Trophoblast cell (in vitro differentiated cells and primary cell): ENCODE data around the gene NFS1.

ENCODE experiments used
- DNase-seq, 2 donors: peaks; one replicate each; pipeline ENCODE4 v3.0.0-alpha.2; 2016
- H2AFZ ChIP-seq: 2 replicates; pipeline ENCODE4 v1.6.1; 2013; ENCODE audit warnings: low read length, moderate library complexity, mild to moderate bottlenecking; ENCODE audit not compliant: insufficient read depth, poor library complexity
- H2AK5ac ChIP-seq: 2 replicates; pipeline ENCODE4 v1.6.1; 2013; ENCODE audit warnings: mild to moderate bottlenecking, low read length
- H2BK120ac ChIP-seq: 2 replicates; pipeline ENCODE4 v1.6.1; 2013; ENCODE audit warnings: low read length, mild to moderate bottlenecking, moderate library complexity; ENCODE audit not compliant: insufficient read depth, poor library complexity
- H2BK12ac ChIP-seq: 2 replicates; pipeline ENCODE4 v1.6.1; 2013; ENCODE audit warnings: mild to moderate bottlenecking, low read length, moderate library complexity
- H2BK5ac ChIP-seq: 2 replicates; pipeline ENCODE4 v1.6.1; 2013; ENCODE audit warnings: low read length, low read depth, moderate library complexity, mild to moderate bottlenecking; ENCODE audit not compliant: poor library complexity
- H3K14ac ChIP-seq: 2 replicates; pipeline ENCODE4 v1.6.1; 2013; ENCODE audit warnings: mild to moderate bottlenecking, low read length
- H3K18ac ChIP-seq: 2 replicates; pipeline ENCODE4 v1.6.1; 2013; ENCODE audit warnings: mild to moderate bottlenecking, low read length
- H3K23ac ChIP-seq: 2 replicates; pipeline ENCODE4 v1.6.1; 2013; ENCODE audit warnings: low read length
- H3K27ac ChIP-seq: 2 replicates; pipeline ENCODE4 v1.5.1; 2013; ENCODE audit warnings: low read depth, mild to moderate bottlenecking, inconsistent platforms, low read length, moderate library complexity
- H3K27me3 ChIP-seq: 2 replicates; pipeline ENCODE4 v1.6.1; 2013; ENCODE audit warnings: inconsistent platforms, mild to moderate bottlenecking, low read length, moderate library complexity; ENCODE audit not compliant: insufficient read depth
- H3K36me3 ChIP-seq, 2 experiments: 1 replicate in 1 of 2; 2 replicates in 1 of 2; pipeline ENCODE4 v1.6.1; 2013; ENCODE audit warnings: low read length in 2 of 2, mild to moderate bottlenecking in 2 of 2, moderate library complexity in 1 of 2; ENCODE audit not compliant: insufficient read depth in 2 of 2, control insufficient read depth in 1 of 2
- H3K4ac ChIP-seq: 2 replicates; pipeline ENCODE4 v1.6.1; 2013; ENCODE audit warnings: low read depth, mild to moderate bottlenecking, low read length, moderate library complexity
- H3K4me1 ChIP-seq, 2 experiments: 1 replicate in 1 of 2; 2 replicates in 1 of 2; pipeline ENCODE4 v1.6.1; 2013; ENCODE audit warnings: low read length in 2 of 2, mild to moderate bottlenecking in 2 of 2, moderate library complexity in 1 of 2; ENCODE audit not compliant: insufficient read depth in 2 of 2, control insufficient read depth in 1 of 2
- H3K4me2 ChIP-seq: 2 replicates; pipeline ENCODE4 v1.6.1; 2013; ENCODE audit warnings: inconsistent platforms, mild to moderate bottlenecking, low read length, moderate library complexity
- H3K4me3 ChIP-seq: 2 replicates; pipeline ENCODE4 v1.5.1; 2013; ENCODE audit warnings: mild to moderate bottlenecking, low read depth, low read length, inconsistent platforms
- H3K79me1 ChIP-seq: one replicate; pipeline ENCODE4 v1.6.1; 2013; ENCODE audit warnings: low read length
- H3K79me2 ChIP-seq: 2 replicates; pipeline ENCODE4 v1.6.1; 2013; ENCODE audit warnings: low read length, mild to moderate bottlenecking; ENCODE audit not compliant: control insufficient read depth, insufficient read depth, poor library complexity
- H3K9ac ChIP-seq: 2 replicates; pipeline ENCODE4 v1.6.1; 2013; ENCODE audit warnings: mild to moderate bottlenecking, low read length
- H3K9me3 ChIP-seq: 2 replicates; pipeline ENCODE4 v1.6.1; 2013; ENCODE audit warnings: low read depth, mild to moderate bottlenecking, control low read depth, inconsistent platforms, low read length; ENCODE audit not compliant: insufficient read depth
- H4K12ac ChIP-seq: 2 replicates; pipeline ENCODE4 v1.6.1; 2013; ENCODE audit warnings: low read depth, mild to moderate bottlenecking, low read length, moderate library complexity
- H4K8ac ChIP-seq: 2 replicates; pipeline ENCODE4 v1.6.1; 2013; ENCODE audit warnings: low read depth, mild to moderate bottlenecking, low read length, moderate library complexity
- H4K91ac ChIP-seq: one replicate; pipeline ENCODE4 v1.6.1; 2013; ENCODE audit warnings: low read depth, mild to moderate bottlenecking, low read length, moderate library complexity
- WGBS: extraction: QIAGEN DNeasy Blood & Tissue Kit; methylation state at CpG from one replicate; pipeline ENCODE4 v1.1.7; 2013; ENCODE audit warnings: missing lambda C conversion rate; ENCODE audit not compliant: insufficient read length, insufficient coverage; ENCODE audit errors: extremely low coverage; 5-methylcytosine and 5-hydroxymethylcytosine counted together

Gene NFS1

DNA sequence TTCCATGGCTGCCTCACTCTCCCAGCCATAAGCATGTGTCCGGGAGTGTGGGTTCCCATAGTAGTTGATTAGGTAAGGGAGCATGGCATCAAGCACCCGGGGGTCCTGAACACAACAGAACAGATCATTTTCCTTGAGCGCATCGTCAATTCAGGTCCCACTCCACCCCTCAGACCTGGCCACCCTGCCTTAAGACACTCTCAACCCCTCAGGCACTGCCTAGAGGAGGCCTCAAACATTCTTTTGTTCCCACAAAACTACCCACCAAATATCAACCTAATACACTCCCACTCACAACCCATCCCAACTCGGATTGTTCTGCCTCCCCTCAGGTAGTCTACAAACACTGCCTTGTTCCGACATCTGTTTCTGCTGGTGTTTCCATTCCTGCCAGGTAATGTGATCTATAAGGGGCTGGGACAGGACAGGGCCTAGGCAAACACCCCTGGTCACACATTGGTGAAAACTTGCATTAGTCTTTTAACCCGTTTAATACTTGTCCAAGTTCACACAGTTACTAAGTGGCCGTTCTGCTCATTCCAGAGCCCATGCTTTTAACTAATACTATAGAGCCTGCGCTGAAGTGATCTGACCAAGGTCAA lies 1.4 kb downstream of the NFS1 start:
- H2BK5ac ChIP-seq, result no peak overlapping the region
- no peak overlapping the region for H2AFZ ChIP-seq
- no peak overlapping the region for H3K14ac ChIP-seq
- H3K4me1 ChIP-seq, result peaks cover 5 to 6% of the 10 kb centered on the region in 2 experiments
- peaks cover 8% of the 10 kb centered on the region for H3K79me2 ChIP-seq
- no peaks in the 10 kb centered on the region for H3K9me3 ChIP-seq
- no peaks in the 10 kb centered on the region for H3K27me3 ChIP-seq
- H2BK120ac ChIP-seq, result no peak overlapping the region
- no peak overlapping the region for H4K12ac ChIP-seq
- no peak overlapping the region for H3K4me3 ChIP-seq
- no peak overlapping the region for H4K8ac ChIP-seq
- no peak for DNase-seq
- H2AK5ac ChIP-seq, result no peak overlapping the region
- H3K9ac ChIP-seq, result no peak overlapping the region
- 100% methylated on average over 1 of the region's 9 CpGs for WGBS
- H3K18ac ChIP-seq, result no peak overlapping the region
- H3K23ac ChIP-seq, result no peak overlapping the region
- no peak overlapping the region for H4K91ac ChIP-seq
- H3K4me2 ChIP-seq, result no peak overlapping the region
- H3K79me1 ChIP-seq, result peaks cover 7% of the 10 kb centered on the region
- H3K4ac ChIP-seq, result no peak overlapping the region
- no peak overlapping the region for H2BK12ac ChIP-seq
- H3K36me3 ChIP-seq, result peaks cover 5 to 14% of the 10 kb centered on the region in 2 experiments
- no peak overlapping the region for H3K27ac ChIP-seq

DNA sequence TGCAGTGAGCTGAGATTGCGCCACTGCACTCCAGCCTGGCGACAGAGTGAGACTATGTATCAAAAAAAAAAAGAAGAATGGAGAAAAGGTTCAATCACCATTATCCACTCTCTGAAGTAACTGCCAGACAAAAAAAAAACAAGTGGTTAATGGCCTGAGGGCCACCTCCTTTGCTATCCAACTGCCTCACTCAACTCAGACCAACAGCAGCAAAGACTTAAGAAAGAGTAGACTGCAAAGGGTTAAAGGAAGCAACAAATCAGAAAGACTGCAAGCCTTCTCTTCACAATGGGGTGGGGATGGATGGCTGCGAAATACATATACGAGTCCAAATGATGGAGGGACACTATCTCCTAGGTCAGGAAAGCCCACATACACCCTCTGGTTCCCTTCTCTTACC lies 3.2 kb downstream of the NFS1 start:
- H2AFZ ChIP-seq, result no peak overlapping the region
- H3K9ac ChIP-seq, result no peak overlapping the region
- no peak overlapping the region for H2BK120ac ChIP-seq
- H4K8ac ChIP-seq, result no peak overlapping the region
- no peak overlapping the region for H3K18ac ChIP-seq
- no peak overlapping the region for H4K91ac ChIP-seq
- H3K4me2 ChIP-seq, result no peak overlapping the region
- no peak overlapping the region for H2AK5ac ChIP-seq
- H3K79me2 ChIP-seq, result peaks cover 8% of the 10 kb centered on the region
- H2BK12ac ChIP-seq, result no peak overlapping the region
- H3K4ac ChIP-seq, result no peak overlapping the region
- no peak overlapping the region for H4K12ac ChIP-seq
- no peak overlapping the region for H3K23ac ChIP-seq
- no peak overlapping the region for H3K4me3 ChIP-seq
- H3K27me3 ChIP-seq, result no peaks in the 10 kb centered on the region
- peaks cover 4 to 8% of the 10 kb centered on the region in 2 experiments for H3K36me3 ChIP-seq
- no CpG with 5 or more reads among the region's 4 CpGs for WGBS
- no peak overlapping the region for H3K27ac ChIP-seq
- no peak overlapping the region for H2BK5ac ChIP-seq
- H3K14ac ChIP-seq, result no peak overlapping the region
- H3K79me1 ChIP-seq, result peaks cover 7% of the 10 kb centered on the region
- H3K9me3 ChIP-seq, result no peaks in the 10 kb centered on the region
- no peak for DNase-seq
- peaks cover 5 to 6% of the 10 kb centered on the region in 2 experiments for H3K4me1 ChIP-seq

DNA sequence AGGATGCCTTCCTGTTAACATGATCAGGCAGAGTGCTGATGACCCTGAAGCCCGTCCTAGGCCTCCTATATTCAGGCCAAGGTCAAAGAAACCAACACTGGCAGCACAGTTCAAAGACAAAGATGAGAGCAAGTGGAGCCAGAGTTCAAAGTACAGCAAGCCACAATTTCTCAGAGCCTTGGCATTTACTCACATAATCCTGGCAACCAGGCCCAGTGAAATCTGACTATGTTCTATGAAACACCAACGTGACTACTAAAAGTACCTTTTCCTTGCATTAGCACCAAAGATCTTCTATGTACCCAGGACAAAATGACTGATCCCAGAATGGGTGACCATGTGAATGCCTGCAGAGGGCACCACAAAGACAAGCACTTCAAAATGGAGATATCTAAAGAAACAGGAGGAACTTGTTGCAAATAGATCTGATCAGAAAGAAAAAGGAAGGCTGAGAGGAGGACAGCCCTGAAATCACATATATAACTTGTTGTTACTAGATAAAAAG lies 3.9 kb downstream of the NFS1 start:
- Histone ChIP-seq H4K91ac (no peak overlapping the region), H3K79me2 (peaks cover 8% of the 10 kb centered on the region), H3K4me2 (no peak overlapping the region), H3K4ac (no peak overlapping the region), H2BK120ac (no peak overlapping the region), H3K79me1 (peaks cover 7% of the 10 kb centered on the region), H2BK12ac (no peak overlapping the region), H4K8ac (no peak overlapping the region), H3K18ac (no peak overlapping the region), H3K23ac (no peak overlapping the region), H3K27me3 (no peaks in the 10 kb centered on the region), H3K9ac (no peak overlapping the region), H3K4me1 (peaks cover 5 to 6% of the 10 kb centered on the region in 2 experiments), H3K9me3 (no peaks in the 10 kb centered on the region), H3K36me3 (peaks cover 4 to 8% of the 10 kb centered on the region in 2 experiments), H2BK5ac (no peak overlapping the region), H3K4me3 (no peak overlapping the region), H3K27ac (no peak overlapping the region), H4K12ac (no peak overlapping the region), H2AFZ (no peak overlapping the region), H3K14ac (no peak overlapping the region), H2AK5ac (no peak overlapping the region)
- no CpG with 5 or more reads among the region's 2 CpGs for WGBS
- no peak for DNase-seq

DNA sequence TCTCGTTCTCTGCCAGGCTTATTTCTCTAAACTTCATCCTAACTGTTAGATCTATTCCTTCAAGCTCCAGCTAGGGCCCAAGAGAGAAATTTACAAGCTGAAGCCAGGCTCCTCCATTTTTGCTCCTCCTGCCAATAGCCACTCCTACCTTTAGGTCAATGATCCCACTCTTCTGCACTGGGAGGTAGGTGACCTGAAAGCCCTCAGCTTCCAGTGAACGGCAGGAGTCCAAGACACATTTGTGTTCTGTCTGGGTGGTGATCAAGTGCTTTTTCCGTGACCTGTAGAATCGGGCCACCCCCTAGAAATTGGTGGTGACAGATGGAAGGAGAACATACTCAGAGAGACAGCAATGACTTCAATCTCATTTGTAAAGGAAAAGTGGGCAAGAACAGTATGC lies 8.9 kb downstream of the NFS1 start:
- Histone ChIP-seq H3K4me3 (no peak overlapping the region), H2AK5ac (no peak overlapping the region), H3K4me1 (no peaks in the 10 kb centered on the region), H3K79me2 (no peaks in the 10 kb centered on the region), H3K9ac (no peak overlapping the region), H3K18ac (no peak overlapping the region), H2BK12ac (no peak overlapping the region), H3K14ac (no peak overlapping the region), H2BK5ac (no peak overlapping the region), H3K27me3 (no peaks in the 10 kb centered on the region), H2AFZ (no peak overlapping the region), H3K4ac (no peak overlapping the region), H3K27ac (no peak overlapping the region), H3K79me1 (no peaks in the 10 kb centered on the region), H4K91ac (no peak overlapping the region), H2BK120ac (no peak overlapping the region), H3K9me3 (peaks cover 5% of the 10 kb centered on the region), H4K12ac (no peak overlapping the region), H3K4me2 (no peak overlapping the region), H3K23ac (no peak overlapping the region), H3K36me3 (peaks cover 19 to 21% of the 10 kb centered on the region in 2 experiments), H4K8ac (no peak overlapping the region)
- no peak for DNase-seq
- no CpG with 5 or more reads among the region's 4 CpGs for WGBS
